ENCODE results near the gene NME5. TPM values are rescaled to one million over a fixed set of nuclear protein-coding genes. Genes with fewer than 3 reads are reported as not detected.

Gene NME5
- total and polyA plus RNA-seq, 2 of the 13 experiments (the other 11 are each of a cell fraction or from before 2014, with no cell fraction given) = 0.18 TPM; not detected in 1

DNA sequence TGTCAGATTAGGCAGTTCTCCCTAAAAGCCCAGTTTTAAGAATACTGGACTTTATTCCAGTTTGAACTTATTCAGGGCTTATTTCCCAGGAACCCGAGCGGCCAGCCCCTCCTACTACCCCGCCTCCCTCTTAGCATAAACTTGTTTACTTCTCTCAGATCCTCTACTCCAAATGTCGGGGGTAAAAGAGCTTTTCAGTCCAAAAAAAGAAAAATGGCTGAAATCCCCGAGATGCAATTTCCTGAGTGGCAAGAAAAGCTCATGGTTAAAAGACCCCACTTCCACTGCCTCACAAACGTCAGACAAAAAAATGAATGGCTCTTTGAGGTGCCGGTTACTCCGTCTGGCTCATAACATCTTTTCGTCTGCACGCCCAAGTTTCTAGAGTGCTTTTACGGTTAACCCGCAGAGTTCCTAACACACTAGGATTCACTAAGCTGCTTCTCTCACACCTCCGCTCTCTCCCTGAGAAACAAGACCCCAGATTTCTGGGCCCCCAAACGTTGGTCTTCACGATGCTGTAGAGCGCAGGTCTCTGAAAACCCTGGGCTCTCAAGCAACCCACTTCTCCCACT, 38.8 kb upstream of the NME5 start (continued):
- TF ChIP-seq ZSCAN31 (CRISPR knock-in tag; IDR thresholded peaks at IDR 0.05; ENCODE audit: low read depth) = no peak
- no peak for TF ChIP-seq NRL (CRISPR knock-in tag; IDR thresholded peaks at IDR 0.05; ENCODE audit: borderline replicate concordance)
- no peak for TF ChIP-seq SMAD1 (CRISPR knock-in tag; IDR thresholded peaks at IDR 0.05; ENCODE audit: borderline replicate concordance, low read depth)
- TF ChIP-seq ZNF670 (CRISPR knock-in tag; IDR thresholded peaks at IDR 0.05; ENCODE audit: borderline replicate concordance) = 0 out of 2 replicates have a peak, but pooled peaks have one; percentile 21
- no peak for TF ChIP-seq RARA (CRISPR knock-in tag; IDR thresholded peaks at IDR 0.05)
- no peak for TF ChIP-seq ARNTL (CRISPR knock-in tag; IDR thresholded peaks at IDR 0.05)
- TF ChIP-seq, protein P1, sequence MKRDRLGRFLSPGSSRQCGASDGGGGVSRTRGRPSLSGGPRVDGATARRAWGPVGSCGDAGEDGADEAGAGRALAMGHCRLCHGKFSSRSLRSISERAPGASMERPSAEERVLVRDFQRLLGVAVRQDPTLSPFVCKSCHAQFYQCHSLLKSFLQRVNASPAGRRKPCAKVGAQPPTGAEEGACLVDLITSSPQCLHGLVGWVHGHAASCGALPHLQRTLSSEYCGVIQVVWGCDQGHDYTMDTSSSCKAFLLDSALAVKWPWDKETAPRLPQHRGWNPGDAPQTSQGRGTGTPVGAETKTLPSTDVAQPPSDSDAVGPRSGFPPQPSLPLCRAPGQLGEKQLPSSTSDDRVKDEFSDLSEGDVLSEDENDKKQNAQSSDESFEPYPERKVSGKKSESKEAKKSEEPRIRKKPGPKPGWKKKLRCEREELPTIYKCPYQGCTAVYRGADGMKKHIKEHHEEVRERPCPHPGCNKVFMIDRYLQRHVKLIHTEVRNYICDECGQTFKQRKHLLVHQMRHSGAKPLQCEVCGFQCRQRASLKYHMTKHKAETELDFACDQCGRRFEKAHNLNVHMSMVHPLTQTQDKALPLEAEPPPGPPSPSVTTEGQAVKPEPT (CRISPR knock-in tag; IDR thresholded peaks at IDR 0.05; ENCODE audit: low read depth) = peak; percentile 50; the same call in 1 of the 2 replicates
- peak; percentile 55; the same call in 1 of the 2 replicates for TF ChIP-seq BRCA1 (CRISPR knock-in tag; IDR thresholded peaks at IDR 0.05)
- TF ChIP-seq NFKBIZ (CRISPR knock-in tag; IDR thresholded peaks at IDR 0.05) = no peak
- TF ChIP-seq, protein P2, sequence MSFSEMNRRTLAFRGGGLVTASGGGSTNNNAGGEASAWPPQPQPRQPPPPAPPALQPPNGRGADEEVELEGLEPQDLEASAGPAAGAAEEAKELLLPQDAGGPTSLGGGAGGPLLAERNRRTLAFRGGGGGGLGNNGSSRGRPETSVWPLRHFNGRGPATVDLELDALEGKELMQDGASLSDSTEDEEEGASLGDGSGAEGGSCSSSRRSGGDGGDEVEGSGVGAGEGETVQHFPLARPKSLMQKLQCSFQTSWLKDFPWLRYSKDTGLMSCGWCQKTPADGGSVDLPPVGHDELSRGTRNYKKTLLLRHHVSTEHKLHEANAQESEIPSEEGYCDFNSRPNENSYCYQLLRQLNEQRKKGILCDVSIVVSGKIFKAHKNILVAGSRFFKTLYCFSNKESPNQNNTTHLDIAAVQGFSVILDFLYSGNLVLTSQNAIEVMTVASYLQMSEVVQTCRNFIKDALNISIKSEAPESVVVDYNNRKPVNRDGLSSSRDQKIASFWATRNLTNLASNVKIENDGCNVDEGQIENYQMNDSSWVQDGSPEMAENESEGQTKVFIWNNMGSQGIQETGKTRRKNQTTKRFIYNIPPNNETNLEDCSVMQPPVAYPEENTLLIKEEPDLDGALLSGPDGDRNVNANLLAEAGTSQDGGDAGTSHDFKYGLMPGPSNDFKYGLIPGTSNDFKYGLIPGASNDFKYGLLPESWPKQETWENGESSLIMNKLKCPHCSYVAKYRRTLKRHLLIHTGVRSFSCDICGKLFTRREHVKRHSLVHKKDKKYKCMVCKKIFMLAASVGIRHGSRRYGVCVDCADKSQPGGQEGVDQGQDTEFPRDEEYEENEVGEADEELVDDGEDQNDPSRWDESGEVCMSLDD (CRISPR knock-in tag; IDR thresholded peaks at IDR 0.05; ENCODE audit: borderline replicate concordance) = no peak
- no peak for TF ChIP-seq ZNF441 (CRISPR knock-in tag; IDR thresholded peaks at IDR 0.05; ENCODE audit: borderline replicate concordance)
- TF ChIP-seq, protein P3, sequence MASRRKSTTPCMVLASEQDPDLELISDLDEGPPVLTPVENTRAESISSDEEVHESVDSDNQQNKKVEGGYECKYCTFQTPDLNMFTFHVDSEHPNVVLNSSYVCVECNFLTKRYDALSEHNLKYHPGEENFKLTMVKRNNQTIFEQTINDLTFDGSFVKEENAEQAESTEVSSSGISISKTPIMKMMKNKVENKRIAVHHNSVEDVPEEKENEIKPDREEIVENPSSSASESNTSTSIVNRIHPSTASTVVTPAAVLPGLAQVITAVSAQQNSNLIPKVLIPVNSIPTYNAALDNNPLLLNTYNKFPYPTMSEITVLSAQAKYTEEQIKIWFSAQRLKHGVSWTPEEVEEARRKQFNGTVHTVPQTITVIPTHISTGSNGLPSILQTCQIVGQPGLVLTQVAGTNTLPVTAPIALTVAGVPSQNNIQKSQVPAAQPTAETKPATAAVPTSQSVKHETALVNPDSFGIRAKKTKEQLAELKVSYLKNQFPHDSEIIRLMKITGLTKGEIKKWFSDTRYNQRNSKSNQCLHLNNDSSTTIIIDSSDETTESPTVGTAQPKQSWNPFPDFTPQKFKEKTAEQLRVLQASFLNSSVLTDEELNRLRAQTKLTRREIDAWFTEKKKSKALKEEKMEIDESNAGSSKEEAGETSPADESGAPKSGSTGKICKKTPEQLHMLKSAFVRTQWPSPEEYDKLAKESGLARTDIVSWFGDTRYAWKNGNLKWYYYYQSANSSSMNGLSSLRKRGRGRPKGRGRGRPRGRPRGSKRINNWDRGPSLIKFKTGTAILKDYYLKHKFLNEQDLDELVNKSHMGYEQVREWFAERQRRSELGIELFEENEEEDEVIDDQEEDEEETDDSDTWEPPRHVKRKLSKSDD (CRISPR knock-in tag; IDR thresholded peaks at IDR 0.05; ENCODE audit: low read depth) = no peak
- TF ChIP-seq, protein P4, sequence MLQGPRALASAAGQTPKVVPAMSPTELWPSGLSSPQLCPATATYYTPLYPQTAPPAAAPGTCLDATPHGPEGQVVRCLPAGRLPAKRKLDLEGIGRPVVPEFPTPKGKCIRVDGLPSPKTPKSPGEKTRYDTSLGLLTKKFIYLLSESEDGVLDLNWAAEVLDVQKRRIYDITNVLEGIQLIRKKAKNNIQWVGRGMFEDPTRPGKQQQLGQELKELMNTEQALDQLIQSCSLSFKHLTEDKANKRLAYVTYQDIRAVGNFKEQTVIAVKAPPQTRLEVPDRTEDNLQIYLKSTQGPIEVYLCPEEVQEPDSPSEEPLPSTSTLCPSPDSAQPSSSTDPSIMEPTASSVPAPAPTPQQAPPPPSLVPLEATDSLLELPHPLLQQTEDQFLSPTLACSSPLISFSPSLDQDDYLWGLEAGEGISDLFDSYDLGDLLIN (CRISPR knock-in tag; IDR thresholded peaks at IDR 0.05; ENCODE audit: borderline replicate concordance) = 0 out of 2 replicates have a peak, but pooled peaks have one; percentile 62
- no peak for TF ChIP-seq DNMT1 (CRISPR knock-in tag; IDR thresholded peaks at IDR 0.05)
- TF ChIP-seq, protein P5, sequence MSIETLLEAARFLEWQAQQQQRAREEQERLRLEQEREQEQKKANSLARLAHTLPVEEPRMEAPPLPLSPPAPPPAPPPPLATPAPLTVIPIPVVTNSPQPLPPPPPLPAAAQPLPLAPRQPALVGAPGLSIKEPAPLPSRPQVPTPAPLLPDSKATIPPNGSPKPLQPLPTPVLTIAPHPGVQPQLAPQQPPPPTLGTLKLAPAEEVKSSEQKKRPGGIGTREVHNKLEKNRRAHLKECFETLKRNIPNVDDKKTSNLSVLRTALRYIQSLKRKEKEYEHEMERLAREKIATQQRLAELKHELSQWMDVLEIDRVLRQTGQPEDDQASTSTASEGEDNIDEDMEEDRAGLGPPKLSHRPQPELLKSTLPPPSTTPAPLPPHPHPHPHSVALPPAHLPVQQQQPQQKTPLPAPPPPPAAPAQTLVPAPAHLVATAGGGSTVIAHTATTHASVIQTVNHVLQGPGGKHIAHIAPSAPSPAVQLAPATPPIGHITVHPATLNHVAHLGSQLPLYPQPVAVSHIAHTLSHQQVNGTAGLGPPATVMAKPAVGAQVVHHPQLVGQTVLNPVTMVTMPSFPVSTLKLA (IDR thresholded peaks at IDR 0.05) = no peak
- TF ChIP-seq, protein P6, sequence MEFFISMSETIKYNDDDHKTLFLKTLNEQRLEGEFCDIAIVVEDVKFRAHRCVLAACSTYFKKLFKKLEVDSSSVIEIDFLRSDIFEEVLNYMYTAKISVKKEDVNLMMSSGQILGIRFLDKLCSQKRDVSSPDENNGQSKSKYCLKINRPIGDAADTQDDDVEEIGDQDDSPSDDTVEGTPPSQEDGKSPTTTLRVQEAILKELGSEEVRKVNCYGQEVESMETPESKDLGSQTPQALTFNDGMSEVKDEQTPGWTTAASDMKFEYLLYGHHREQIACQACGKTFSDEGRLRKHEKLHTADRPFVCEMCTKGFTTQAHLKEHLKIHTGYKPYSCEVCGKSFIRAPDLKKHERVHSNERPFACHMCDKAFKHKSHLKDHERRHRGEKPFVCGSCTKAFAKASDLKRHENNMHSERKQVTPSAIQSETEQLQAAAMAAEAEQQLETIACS (CRISPR knock-in tag; IDR thresholded peaks at IDR 0.05) = no peak
